Measurements from ENCODE around the gene ELP1. TPM values are rescaled to one million over a fixed set of nuclear protein-coding genes. Genes with fewer than 3 reads are reported as not detected.

Gene ELP1
- total RNA-seq, 1 donor from 2014 or later, result 24.2 TPM

DNA sequence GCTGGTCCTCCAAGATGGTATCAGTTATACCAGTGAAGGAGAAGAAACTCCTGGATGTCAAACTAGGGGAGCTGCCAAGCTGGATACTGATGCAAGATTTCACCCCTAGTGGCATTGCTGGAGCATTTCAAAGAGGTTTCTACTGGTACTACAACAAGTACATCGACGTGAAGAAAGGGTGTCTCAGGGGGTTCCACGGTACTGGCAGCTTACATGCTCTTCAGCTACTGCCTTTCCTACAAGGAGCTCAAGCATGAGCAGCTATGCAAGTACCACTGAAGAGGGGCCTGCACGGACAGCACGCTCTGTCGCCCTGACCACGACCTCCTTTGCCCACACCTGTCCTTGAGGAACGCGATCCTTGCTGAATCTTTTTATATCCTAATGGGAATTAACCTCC lies 97.6 kb downstream of the ELP1 start:
- intact Hi-C loops (cut with DNase I), result no loop called here
- DNase-seq (ENCODE audit: low spot score), result no peak

DNA sequence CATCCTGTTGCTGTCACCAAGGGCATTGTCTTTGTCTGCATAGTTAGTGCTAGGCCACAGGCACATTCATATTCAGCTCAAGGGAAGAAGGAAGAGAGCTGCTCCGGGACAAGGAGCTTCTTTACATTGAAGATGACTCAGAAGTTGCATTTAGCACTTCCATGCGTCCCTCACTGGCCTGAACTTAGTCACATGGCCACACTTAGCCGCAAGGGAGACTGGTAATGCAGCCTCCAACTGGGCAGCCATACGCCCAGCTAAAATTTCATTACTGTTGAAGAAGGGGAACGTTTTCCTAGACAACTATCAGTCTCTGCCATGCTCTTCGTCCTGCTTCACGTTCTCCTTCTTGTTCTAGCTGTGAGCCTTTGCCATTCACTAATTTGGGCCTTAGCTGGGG lies 98.1 kb downstream of the ELP1 start:
- no peak for DNase-seq (ENCODE audit: low spot score)
- intact Hi-C loops (cut with DNase I), result no loop called here

DNA sequence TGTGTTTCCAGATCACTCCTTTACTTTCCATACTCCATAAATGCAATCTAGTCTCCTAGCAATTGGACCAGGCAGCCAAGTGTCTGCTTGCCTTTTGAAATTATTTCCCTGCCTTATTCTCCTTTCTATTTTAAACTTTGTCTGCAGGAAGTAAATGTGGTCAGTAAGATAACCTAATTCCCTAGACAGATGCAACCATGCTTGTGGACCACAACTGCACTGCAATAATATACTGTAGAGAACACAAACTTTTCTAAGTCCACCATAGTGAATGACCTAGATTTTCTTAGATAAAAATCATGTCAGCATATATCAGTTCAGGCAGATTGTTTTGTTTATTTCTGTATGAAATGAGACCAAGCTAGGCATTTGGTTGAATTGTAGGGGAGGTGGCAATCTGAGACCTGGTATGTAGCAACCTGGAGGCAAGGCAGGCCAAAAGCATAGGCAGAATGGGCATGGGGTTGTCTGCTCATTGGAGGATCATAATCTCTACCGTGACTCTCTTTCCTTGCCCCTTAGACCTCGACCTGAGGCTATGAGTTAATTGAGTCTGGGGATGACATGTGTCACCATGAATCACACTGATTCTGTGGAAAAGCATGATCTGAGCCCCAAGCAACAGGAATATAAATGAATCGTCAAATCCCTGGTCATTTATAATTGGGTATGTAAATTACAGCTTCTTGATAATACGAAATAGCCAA lies 98.8 kb downstream of the ELP1 start:
- intact Hi-C loops (cut with DNase I), result no loop called here
- DNase-seq (ENCODE audit: low spot score), result no peak

DNA sequence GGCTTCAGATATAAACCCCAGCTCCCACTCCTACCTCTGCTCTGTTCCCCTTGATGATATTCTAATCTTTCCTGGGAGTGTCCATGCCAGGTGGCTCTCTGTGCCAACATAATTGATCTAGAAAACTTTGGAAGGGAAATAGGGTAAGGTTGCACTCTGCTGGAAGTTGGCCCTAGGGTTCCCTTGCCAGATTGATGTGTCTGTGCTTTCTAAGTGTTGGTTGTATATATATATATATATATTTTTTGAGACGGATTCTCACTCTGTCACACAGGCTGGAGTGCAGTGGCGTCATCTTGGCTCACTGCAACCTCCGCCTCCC lies 101.8 kb downstream of the ELP1 start:
- intact Hi-C loops (cut with DNase I), result no loop called here
- no peak for DNase-seq (ENCODE audit: low spot score)

DNA sequence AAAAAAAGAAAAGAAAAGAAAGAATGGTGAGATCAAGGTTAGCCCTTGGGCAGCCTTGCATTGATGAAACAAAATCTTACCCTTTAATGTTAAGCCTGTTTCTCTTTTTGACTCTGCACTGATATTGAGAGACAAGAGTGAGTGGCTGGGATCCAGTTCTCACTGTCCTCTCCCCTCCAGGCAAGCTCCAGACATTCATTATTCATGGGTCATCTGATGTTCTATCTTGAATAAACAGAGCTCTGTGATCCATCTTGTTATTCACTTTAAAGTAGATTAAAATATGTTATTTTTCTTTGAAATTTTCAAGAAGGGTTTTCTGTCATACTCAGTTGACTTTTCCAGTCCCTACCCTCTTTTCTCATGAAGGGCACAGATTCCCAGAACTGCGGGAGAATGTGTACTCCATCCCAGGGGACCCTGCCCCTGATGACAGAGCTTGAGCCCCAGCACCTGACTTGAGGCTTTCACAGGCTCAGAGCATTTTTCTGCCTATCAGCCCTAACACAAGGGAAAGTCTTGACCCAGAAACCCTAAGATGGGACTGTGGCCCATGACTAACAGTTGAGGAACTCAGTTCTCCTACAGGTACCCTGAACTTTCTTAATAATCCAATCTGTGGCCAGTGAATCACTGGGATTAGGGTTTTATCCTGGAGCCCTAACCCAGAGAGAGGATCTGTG lies 102.3 kb downstream of the ELP1 start:
- intact Hi-C loops (cut with DNase I), result no loop called here
- DNase-seq (ENCODE audit: low spot score), result no peak

DNA sequence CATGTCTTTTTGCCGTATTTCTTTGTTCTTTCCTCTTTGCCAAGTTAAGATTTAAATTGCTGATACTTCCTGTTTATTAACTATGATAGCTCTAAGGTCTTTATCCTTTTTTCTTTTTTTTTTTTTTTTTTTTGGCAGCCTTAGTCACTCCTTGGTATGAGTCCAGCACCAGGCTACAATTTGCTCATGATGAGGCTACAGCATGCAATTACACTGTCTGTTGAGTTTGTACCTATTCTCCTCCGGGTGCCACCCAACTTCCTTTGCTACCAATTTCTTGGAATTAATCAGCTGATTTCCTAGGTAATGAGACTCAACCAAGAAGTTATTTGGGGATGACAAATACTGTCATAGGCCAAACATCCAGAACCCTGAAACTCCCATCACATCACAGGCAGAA lies 103.7 kb downstream of the ELP1 start:
- no peak for DNase-seq (ENCODE audit: low spot score)
- intact Hi-C loops (cut with DNase I), result no loop called here

DNA sequence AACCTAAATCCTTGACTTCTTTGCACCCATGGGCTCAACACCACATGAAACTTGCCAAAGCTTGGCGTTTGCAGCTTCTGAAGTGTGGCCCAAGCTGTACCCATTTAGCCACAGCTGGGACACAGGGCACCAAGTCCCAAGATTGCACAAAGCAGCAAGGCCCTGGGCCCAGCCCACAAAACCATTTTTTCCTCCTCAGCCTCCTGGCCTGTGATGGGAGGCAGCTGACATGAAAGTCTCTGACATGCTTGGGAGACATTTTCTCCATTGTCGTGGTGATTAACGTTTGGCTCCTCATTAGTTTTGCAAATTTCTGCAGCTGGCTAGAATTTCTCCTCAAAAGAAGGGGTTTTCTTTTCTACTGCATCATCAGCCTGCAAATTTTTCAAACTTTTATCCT lies 110.1 kb downstream of the ELP1 start:
- no peak for DNase-seq (ENCODE audit: low spot score)
- intact Hi-C loops (cut with DNase I), result no loop called here

Other genes with a start within 250 kb of the ELP1 start
- not detected for gene ACTL7B, start 78.1 kb downstream of the ELP1 start, total RNA-seq
- not detected for gene ACTL7A, start 71.9 kb downstream of the ELP1 start, total RNA-seq
- gene ABITRAM, start 276 bp upstream of the ELP1 start, total RNA-seq, result 11.1 TPM
- 72.8 TPM for gene CTNNAL1, start 79.4 kb upstream of the ELP1 start, total RNA-seq
- 73.7 TPM for gene TMEM245, start 185.8 kb upstream of the ELP1 start, total RNA-seq
- gene FRRS1L, start 233.1 kb upstream of the ELP1 start, total RNA-seq, result 0.81 TPM